Fibroblast of pulmonary artery (primary cell): ENCODE measurements around the gene KCNQ4.

Experiments
- DNase-seq: peaks from one replicate; pipeline ENCODE4 v3.0.0-alpha.2; 2010; ENCODE audit warnings: low read depth
- H3K4me3 ChIP-seq: replicated peaks from 2 replicates; pipeline ENCODE4 v1.5.1; 2011; ENCODE audit warnings: low read depth, mild to moderate bottlenecking, control low read depth, low read length, moderate library complexity
- TF ChIP-seq, protein P1 (sequence below): IDR thresholded peaks from 2 replicates; pipeline ENCODE4 v1.5.1; 2011; ENCODE audit warnings: mild to moderate bottlenecking, control low read depth, low read length, inconsistent platforms; ENCODE audit errors: missing control alignments

KCNQ4 gene

DNA sequence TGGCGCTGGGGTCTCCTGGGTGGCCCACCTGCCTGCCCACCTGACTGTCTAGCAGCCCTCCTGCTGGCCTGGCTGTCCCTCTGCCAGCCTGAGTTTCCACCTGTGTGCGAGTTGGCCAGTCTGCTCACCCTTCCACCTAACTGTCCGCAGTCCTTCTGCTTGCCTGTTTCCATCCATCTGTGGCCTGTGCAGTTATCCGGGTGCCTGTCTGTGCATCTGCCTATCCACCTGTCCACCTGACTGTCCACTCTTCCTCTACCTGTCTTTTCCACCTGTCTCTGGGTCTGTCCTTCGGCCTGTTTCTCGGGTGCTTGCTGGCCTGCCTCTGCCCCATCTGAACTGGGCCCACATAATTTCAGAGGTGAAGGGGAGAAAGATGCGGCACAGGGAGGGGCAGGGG lies 1.9 kb downstream of the KCNQ4 start:
- no peak overlapping the region for H3K4me3 ChIP-seq
- no peak for DNase-seq
- TF ChIP-seq, protein P1, sequence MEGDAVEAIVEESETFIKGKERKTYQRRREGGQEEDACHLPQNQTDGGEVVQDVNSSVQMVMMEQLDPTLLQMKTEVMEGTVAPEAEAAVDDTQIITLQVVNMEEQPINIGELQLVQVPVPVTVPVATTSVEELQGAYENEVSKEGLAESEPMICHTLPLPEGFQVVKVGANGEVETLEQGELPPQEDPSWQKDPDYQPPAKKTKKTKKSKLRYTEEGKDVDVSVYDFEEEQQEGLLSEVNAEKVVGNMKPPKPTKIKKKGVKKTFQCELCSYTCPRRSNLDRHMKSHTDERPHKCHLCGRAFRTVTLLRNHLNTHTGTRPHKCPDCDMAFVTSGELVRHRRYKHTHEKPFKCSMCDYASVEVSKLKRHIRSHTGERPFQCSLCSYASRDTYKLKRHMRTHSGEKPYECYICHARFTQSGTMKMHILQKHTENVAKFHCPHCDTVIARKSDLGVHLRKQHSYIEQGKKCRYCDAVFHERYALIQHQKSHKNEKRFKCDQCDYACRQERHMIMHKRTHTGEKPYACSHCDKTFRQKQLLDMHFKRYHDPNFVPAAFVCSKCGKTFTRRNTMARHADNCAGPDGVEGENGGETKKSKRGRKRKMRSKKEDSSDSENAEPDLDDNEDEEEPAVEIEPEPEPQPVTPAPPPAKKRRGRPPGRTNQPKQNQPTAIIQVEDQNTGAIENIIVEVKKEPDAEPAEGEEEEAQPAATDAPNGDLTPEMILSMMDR, result no peak

DNA sequence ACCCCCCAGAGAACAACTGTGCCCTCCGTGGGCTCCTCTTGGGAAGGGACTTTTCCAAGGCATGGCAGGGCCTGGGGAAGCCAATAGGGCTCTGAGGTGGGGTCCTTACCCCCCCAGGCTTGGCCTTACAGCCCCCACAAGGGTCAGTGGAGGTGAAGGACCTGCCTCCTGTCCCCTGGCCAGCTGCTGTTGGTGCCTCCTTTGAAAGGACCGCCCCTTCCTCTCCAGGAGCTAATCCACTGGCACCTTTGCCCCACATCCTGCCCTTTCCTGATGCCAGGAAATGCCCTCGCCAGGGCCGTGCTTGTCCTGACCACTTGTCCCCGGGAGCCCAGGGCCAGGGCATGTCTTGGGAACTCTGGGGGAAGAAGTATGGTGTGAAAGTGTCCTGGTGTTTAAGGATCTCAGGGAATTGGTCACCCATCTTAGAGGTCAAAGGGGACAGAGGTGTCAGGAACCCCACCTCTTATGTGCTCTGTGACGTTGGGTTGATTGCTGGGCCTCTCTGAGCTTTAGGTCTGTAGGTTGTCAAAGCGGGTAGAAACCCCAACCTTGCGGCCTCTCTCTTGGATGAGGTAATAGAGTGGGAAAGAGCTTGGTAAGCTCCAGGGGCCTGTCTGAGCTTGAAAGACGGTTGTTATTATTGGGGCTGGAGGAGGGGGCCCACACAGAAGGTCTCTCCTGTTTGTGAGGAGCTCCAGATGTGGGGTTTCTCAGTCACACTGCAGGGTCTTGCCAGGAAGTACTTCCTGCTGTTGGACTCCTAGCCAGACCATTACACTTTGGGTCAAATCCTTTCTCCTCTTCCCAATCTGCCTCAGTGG lies 2.8 kb downstream of the KCNQ4 start:
- H3K4me3 ChIP-seq, result no peak overlapping the region
- TF ChIP-seq, protein P1, result no peak
- DNase-seq, result no peak

DNA sequence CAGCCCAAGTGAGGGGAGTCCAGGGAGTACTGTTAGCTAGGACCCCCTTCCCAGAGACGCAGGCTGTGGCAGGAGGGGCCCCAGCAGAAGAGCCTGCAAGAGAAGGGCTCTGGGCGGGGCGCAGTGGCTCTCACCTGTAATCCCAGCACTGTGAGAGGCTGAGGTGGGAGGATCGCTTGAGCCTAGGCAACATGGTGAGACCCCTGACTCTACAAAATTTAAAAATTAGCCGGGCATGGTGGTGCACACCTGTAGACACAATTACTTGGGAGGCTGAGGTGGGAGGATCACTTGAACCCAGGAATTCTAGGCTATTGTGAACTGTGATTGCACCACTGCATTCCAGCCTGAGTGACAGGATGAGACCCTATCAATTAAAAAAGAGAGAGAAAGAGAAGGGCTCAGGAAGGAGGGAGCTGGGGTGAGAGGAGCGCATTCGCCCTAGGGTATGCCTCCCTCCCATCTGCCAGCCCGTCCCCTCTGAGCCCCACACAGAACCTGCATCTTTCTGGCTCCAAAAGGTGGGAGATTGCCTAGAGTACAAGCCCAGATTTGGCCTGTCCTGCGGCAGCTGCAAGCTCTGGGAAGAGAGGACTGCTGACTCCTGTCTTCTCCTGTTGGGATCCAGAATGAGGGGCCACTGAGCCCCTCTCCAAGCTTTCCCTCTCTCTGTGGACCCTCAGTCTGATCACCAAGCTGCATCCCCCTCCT lies 3.6 kb downstream of the KCNQ4 start:
- TF ChIP-seq, protein P1, result no peak
- no peak overlapping the region for H3K4me3 ChIP-seq

DNA sequence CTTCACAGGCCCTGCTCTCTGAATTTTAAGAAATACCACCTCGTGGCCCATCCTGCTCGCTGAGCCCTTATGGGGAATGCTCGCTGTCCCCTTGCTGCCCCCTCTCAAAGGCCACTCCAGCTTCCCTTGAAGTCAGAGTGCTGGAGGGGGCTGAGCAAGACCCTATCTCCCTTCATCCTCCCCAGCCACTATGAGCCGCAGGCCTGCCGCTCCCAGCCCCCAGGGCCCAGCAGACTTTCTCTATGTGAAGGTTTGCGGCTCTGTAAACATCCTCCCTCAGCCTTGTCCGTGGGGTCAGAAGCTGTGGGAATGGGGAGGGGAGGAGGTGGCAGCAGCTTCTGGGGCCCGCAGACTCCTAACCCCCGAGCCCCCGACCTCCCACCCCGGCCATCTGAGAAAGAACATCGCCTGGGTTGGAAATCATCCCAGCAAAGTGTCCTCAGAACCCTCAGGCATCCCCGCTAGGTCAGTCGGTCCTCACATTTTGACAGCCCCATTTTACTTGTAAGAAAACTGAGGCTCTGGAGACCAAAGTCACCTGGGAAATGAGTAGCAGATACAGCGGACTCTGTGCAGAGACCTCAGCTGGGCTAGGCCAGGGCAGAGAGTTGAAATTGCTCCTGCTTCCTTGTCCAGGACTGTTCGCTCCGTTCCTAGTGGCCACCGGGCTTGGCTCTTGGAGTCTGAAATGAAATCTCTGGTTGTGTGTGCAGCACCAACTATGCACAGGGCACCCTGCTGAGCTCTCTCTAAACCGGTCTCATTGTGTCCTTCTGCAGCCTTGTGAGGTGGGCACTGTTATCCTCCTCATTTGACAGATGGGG lies 4.4 kb downstream of the KCNQ4 start:
- DNase-seq, result no peak
- TF ChIP-seq, protein P1, result no peak
- no peak overlapping the region for H3K4me3 ChIP-seq

More for the DNA sequence above, 3.6 kb downstream of the KCNQ4 start:
- DNase-seq, result no peak

DNA sequence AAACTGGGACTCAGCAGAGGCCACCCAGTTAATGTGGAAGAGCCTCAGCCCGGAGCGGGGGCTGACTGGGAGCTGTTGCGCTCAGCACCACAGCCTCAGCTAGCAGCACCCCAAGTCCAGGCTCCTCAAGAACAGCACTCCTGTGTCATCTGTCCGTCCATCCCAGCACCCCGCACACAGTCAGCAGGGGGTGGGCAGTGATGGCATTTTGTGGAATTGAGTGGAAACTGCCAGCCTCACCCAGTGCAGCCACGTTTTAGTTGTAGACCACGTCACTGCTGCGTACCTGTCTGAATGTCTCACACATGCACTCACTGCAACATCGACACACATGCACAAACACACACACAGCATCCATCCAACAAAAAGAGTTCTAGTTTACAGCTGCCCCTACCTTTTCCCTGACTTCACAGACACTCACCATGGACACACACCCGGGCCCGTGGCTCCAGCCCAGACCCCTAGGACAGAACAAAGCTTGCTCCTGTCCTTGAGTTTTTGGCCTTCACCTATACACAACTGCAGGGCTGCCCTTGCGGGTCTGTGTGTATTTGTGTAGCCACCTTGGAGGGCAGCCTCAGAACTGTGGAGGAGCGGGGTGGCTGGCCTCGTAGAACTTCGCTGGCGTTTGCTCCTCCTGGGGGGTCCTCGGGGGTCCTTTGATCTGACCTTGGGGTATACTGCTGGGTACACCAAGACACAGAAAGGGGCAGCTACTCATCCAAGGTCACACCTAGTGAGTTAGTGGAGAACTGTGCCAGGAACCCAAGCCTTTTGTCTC lies 5.2 kb downstream of the KCNQ4 start:
- DNase-seq, result no peak
- TF ChIP-seq, protein P1, result no peak
- no peak overlapping the region for H3K4me3 ChIP-seq

DNA sequence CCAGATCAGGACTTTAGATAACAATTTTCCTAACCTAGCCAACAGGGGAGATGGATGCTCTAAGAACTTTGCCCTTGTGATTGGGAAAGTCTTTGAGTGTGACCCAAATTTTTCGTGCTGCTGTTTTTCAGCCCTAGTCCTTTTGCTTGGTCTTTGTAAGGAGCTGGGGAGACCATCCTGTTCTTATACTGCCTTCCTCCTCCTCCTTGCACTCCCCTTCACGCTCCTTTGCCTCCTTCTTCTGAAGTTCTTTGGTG lies 5.7 kb downstream of the KCNQ4 start:
- H3K4me3 ChIP-seq, result no peak overlapping the region
- TF ChIP-seq, protein P1, result no peak
- DNase-seq, result no peak
